Measurements from ENCODE around the gene SCAND1. TPM values are rescaled to one million over a fixed set of nuclear protein-coding genes. Genes with fewer than 3 reads are reported as not detected.

Gene SCAND1
- total RNA-seq, 4 donors from 2014 or later, result 18.8 to 71.2 (median 55.0) TPM

DNA sequence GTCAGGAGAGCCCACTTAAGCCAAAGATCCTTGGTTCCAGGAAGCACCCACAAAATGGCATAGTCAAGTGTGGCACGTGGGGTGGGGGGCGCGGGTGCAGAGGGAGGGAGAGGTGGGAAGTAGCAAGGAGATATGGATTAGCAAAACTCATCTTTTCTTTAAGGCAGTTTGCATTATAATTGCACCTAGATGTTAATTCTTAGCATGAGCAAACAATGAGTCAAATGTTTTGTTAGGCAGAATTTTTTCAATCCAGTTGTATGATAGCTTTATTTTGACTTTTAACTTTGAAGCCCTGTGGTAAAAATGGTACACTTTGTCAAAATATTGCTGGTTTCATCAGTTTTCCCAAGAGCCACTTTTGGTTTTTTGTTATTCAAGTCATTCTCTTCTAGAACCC lies 15.0 kb downstream of the SCAND1 start:
- Histone ChIP-seq H3K27ac (no peak overlapping the region), H3K27me3 (no peaks in the 10 kb centered on the region), H3K4me3 (no peak overlapping the region), H3K9me3 (no peaks in the 10 kb centered on the region), H3K36me3 (no peaks in the 10 kb centered on the region), H3K4me1 (no peaks in the 10 kb centered on the region)
- no peak for TF ChIP-seq CTCF (IDR thresholded peaks at IDR 0.05)
- no peak for TF ChIP-seq POLR2A (IDR thresholded peaks at IDR 0.05)
- no peak for DNase-seq
- intact Hi-C loops (cut with DNase I; ENCODE audit: low total_unique reads), result no loop called here

GRCh38 chr20:35934050-35934449 lies 20.3 kb downstream of the SCAND1 start:
- intact Hi-C loops (cut with DNase I; ENCODE audit: low total_unique reads), result no loop called here
- DNase-seq, result no peak
- Histone ChIP-seq H3K36me3 (no peaks in the 10 kb centered on the region), H3K4me3 (no peak overlapping the region), H3K4me1 (no peaks in the 10 kb centered on the region), H3K27ac (no peak overlapping the region), H3K27me3 (no peaks in the 10 kb centered on the region), H3K9me3 (no peaks in the 10 kb centered on the region)
- TF ChIP-seq POLR2A (IDR thresholded peaks at IDR 0.05) (no peak), CTCF (IDR thresholded peaks at IDR 0.05) (no peak)

DNA sequence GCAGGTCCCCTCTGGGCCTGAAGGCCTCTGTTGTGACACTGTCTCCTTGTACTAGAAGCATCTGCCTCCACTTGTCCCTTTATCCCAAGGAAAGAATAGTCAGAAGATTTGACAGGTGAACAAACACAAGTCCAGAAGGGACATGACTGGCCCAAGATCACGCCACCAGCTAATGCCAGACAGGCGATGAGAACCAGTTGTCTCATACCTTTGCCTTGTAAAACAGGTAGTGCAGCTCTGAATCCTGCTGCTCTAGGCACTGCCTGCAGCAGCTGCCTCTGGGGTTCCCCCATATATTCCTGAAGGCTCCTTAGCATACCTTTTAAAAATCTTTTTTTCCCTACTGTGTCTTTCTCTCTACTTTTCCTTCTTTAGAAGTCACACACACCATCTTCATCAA lies 25.0 kb downstream of the SCAND1 start:
- Histone ChIP-seq H3K27ac (no peak overlapping the region), H3K4me1 (no peaks in the 10 kb centered on the region), H3K27me3 (no peaks in the 10 kb centered on the region), H3K4me3 (no peak overlapping the region), H3K36me3 (no peaks in the 10 kb centered on the region), H3K9me3 (no peaks in the 10 kb centered on the region)
- TF ChIP-seq CTCF (IDR thresholded peaks at IDR 0.05) (no peak), POLR2A (IDR thresholded peaks at IDR 0.05) (no peak)
- DNase-seq, result no peak
- intact Hi-C loops (cut with DNase I; ENCODE audit: low total_unique reads), result no loop called here

DNA sequence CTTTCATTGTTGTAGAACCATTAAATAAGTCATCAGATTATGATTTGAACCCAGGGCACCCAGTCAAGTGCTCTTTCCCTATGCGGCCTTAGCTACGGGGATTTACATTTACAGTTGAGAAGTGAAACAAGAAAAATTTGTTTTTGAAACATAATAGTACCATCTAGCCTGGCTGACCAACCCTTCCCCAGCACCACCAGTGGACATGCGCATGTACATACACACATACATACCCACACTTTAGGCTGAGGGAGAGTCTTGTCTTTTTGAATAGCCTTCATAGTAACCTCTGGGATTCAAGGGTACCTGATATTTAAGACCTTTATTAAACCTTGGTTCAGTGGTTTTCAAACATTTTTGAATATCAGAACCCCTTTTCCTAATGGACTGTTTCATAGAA lies 33.8 kb downstream of the SCAND1 start:
- no peak for TF ChIP-seq CTCF (IDR thresholded peaks at IDR 0.05)
- TF ChIP-seq POLR2A (IDR thresholded peaks at IDR 0.05), result no peak
- Histone ChIP-seq H3K27ac (no peak overlapping the region), H3K27me3 (no peaks in the 10 kb centered on the region), H3K4me1 (no peaks in the 10 kb centered on the region), H3K36me3 (no peaks in the 10 kb centered on the region), H3K9me3 (no peaks in the 10 kb centered on the region), H3K4me3 (no peak overlapping the region)
- intact Hi-C loops (cut with DNase I; ENCODE audit: low total_unique reads), result no loop called here
- DNase-seq, result no peak

DNA sequence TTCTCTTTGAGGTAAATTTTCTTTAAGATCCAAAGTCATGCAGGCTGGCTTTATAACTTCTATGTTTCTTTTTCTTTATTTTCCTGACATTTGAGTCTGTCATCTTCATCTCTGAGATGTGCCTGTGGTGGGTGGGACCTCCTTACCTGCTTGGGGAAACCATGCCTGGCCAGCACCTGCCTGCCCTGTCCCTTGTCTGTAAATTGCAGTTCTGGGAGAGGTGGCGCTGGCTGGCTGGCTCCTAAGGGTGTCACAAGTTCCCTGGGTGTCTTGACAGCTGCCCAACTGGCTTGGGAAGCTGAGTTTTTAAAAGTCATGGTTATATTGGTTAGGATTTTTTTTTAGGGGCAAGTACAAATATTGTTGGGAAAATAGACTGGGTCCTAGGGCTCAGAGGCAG lies 36.3 kb downstream of the SCAND1 start:
- TF ChIP-seq CTCF (IDR thresholded peaks at IDR 0.05), result no peak
- TF ChIP-seq POLR2A (IDR thresholded peaks at IDR 0.05), result no peak
- Histone ChIP-seq H3K9me3 (no peaks in the 10 kb centered on the region), H3K4me3 (no peak overlapping the region), H3K27me3 (no peaks in the 10 kb centered on the region), H3K27ac (no peak overlapping the region), H3K36me3 (no peaks in the 10 kb centered on the region), H3K4me1 (no peaks in the 10 kb centered on the region)
- no peak for DNase-seq
- intact Hi-C loops (cut with DNase I; ENCODE audit: low total_unique reads), result no loop called here

Measured in uterus (tissue), 4 donors.